ENCODE measurements around the gene CYP1A1. TPM values are rescaled to one million over a fixed set of nuclear protein-coding genes. Genes with fewer than 3 reads are reported as not detected.

Gene CYP1A1
- total RNA-seq, 1 donor from 2014 or later, result 7.0 TPM

- Mint-ChIP-seq H3K4me1 (ENCODE audit: unreplicated experiment) (peaks cover 44% of the 10 kb centered on the region), H3K36me3 (ENCODE audit: low read depth, unreplicated experiment) (peaks cover 22% of the 10 kb centered on the region), H3K27ac (ENCODE audit: unreplicated experiment) (no peak overlapping the region), H3K27me3 (ENCODE audit: unreplicated experiment) (no peaks in the 10 kb centered on the region), H3K4me3 (ENCODE audit: unreplicated experiment) (no peak overlapping the region), H3K9me3 (ENCODE audit: unreplicated experiment) (no peaks in the 10 kb centered on the region)
- no peak for TF ChIP-seq CTCF (IDR thresholded peaks at IDR 0.05; ENCODE audit: unreplicated experiment)
- no peak for DNase-seq (ENCODE audit: low spot score)
Observed at GRCh38 chr15:74669627-74670026, 55.7 kb downstream of the CYP1A1 start.

Other genes starting within 250 kb of the CYP1A1 start
- 70.0 TPM for gene ARID3B, start 184.3 kb downstream of the CYP1A1 start, total RNA-seq (ENCODE audit: unreplicated experiment)
- gene CLK3, start 109.7 kb downstream of the CYP1A1 start, total RNA-seq (ENCODE audit: unreplicated experiment), result 81.7 TPM
- 71.0 TPM for gene EDC3, start 29.5 kb downstream of the CYP1A1 start, total RNA-seq (ENCODE audit: unreplicated experiment)
- not detected for gene CYP1A2, start 23.3 kb upstream of the CYP1A1 start, total RNA-seq (ENCODE audit: unreplicated experiment)
- 100 TPM for gene CSK, start 56.6 kb upstream of the CYP1A1 start, total RNA-seq (ENCODE audit: unreplicated experiment)
- not detected for gene LMAN1L, start 87.3 kb upstream of the CYP1A1 start, total RNA-seq (ENCODE audit: unreplicated experiment)
- gene CPLX3, start 101.1 kb upstream of the CYP1A1 start, total RNA-seq (ENCODE audit: unreplicated experiment), result not detected
- gene ULK3, start 117.6 kb upstream of the CYP1A1 start, total RNA-seq (ENCODE audit: unreplicated experiment), result 25.6 TPM
- gene SCAMP2, start 147.8 kb upstream of the CYP1A1 start, total RNA-seq (ENCODE audit: unreplicated experiment), result 56.1 TPM
- gene MPI, start 164.5 kb upstream of the CYP1A1 start, total RNA-seq (ENCODE audit: unreplicated experiment), result 22.2 TPM
- 70.0 TPM for gene FAM219B, start 181.3 kb upstream of the CYP1A1 start, total RNA-seq (ENCODE audit: unreplicated experiment)
- 182 TPM for gene COX5A, start 212.5 kb upstream of the CYP1A1 start, total RNA-seq (ENCODE audit: unreplicated experiment)
- gene RPP25, start 231.2 kb upstream of the CYP1A1 start, total RNA-seq (ENCODE audit: unreplicated experiment), result 24.0 TPM